ENCODE data around the gene NEXMIF.
"Not testable (repeated sequence)": the region's sequence is repeated elsewhere in the genome, so short reads cannot be mapped to it uniquely, and the experiment has no call there.

The NEXMIF gene

DNA sequence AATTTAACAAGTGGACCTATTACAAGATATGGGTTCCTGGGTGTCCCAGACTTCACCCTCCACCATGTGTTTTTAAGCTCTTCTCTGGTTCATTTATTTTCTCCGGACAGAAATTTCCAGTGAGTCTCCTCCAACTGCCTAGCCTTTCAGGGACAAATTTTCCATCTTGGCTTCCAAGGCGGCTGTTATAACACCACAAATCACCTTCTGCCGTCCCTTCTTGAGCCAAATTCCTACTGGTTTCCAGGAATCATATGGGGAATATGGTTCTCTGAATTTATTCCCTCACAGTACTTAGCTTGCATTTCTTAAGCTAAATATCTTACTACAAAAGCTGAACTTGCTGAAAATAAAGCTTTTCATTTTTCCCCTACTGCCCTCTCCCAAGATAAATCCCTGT lies 18.8 kb downstream of the NEXMIF start:
- Histone ChIP-seq H3K36me3 (no peaks in the 10 kb centered on the region), H4K20me1 (no peaks in the 10 kb centered on the region), H3K27me3 (peaks cover 84% of the 10 kb centered on the region), H3K9me3 (peaks cover 17% of the 10 kb centered on the region), H3K9ac (no peak overlapping the region), H3K27ac (no peak overlapping the region), H3K4me3 (no peak overlapping the region), H3K4me1 (no peaks in the 10 kb centered on the region), H3K4me2 (no peak overlapping the region)
- TF ChIP-seq Cebpa-rat (IDR thresholded peaks at IDR 0.05) = no peak

DNA sequence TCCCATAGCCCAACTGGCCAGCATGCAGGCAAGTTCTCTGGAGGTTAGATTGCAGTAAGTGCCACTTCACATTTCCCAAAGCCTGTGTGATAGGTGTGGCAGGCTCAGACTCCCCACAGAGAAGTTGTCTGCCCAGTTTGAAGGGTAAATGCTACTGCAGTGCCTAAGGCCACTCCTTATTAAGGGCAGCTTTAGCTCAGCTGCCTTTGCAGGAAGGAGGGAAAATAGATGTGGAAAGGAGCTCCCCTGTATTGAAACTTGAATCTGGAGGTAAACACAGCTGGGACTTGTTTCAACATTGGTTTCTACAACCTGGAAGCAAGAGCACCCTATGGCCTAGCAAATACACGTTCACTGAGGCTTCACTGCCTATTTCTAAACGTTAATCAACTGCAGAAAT lies 22.4 kb downstream of the NEXMIF start:
- Histone ChIP-seq H3K36me3 (no peaks in the 10 kb centered on the region), H3K9me3 (no peaks in the 10 kb centered on the region), H3K4me3 (no peak overlapping the region), H4K20me1 (no peaks in the 10 kb centered on the region), H3K9ac (no peak overlapping the region), H3K27ac (no peak overlapping the region), H3K27me3 (peaks cover 68% of the 10 kb centered on the region), H3K4me1 (no peaks in the 10 kb centered on the region), H3K4me2 (no peak overlapping the region)
- TF ChIP-seq Cebpa-rat (IDR thresholded peaks at IDR 0.05) = no peak

DNA sequence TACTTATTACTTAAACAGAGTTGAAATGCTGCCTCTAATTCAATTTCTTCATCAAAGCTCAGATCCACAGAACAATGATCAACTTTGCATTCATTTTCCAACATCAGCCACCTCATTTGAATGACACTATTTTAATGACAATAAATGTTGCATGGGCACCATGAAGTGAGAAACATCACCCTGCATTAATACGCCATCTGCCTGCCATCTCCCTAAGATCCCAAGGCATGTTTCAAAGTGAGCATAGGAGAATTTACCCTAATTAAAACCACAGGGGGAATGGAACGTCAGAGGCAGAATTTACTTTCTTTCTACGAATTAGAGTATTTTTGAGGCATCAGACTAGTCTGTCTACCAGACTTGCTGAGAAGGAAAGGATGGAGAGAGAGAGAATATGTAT lies 32.7 kb downstream of the NEXMIF start:
- Histone ChIP-seq H3K4me1 (no peaks in the 10 kb centered on the region), H3K27ac (no peak overlapping the region), H3K27me3 (peaks cover 80% of the 10 kb centered on the region), H3K36me3 (no peaks in the 10 kb centered on the region), H4K20me1 (no peaks in the 10 kb centered on the region), H3K9me3 (no peaks in the 10 kb centered on the region), H3K9ac (no peak overlapping the region), H3K4me2 (no peak overlapping the region), H3K4me3 (no peak overlapping the region)
- TF ChIP-seq Cebpa-rat (IDR thresholded peaks at IDR 0.05) = no peak

DNA sequence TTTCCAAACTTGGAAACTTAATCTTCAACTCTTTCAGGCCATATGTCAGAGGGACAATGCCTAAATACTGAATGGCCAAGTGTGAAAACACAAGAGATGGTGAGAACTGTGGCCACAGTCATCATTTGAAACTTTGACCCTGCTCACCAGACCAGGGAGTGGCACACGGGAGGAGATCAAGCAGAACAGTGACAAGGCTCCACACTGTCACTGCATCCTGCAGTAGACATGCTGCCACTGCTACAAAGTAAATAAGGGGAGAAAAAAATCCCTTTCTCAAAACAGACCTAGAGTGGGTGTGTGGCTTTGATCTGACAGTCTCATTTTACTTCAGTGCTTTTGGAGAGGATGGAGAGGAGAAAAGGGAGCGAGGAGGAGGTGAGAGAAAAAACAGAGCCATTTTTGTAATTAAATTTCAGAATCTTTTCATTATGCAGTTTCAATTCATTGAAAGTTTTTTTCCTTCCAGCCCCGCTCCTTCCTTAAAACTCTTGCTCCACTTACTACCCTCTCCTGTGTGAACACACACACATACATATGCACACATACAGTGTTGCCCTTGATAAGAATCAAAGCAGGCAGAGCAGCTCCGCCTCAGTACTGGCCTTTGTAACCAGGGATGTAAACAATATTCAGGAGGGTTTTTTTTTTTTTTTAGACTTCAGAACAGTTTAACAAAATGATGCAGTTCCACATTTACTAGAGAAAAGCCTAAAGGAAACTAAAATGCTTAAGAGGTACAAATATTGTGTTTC lies 34.4 kb downstream of the NEXMIF start:
- H3K9ac ChIP-seq = no peak overlapping the region
- H3K27ac ChIP-seq = no peak overlapping the region
- no peak overlapping the region for H3K4me3 ChIP-seq
- TF ChIP-seq Cebpa-rat (IDR thresholded peaks at IDR 0.05) = no peak
- H4K20me1 ChIP-seq = no peaks in the 10 kb centered on the region
- no peaks in the 10 kb centered on the region for H3K36me3 ChIP-seq
- no peak overlapping the region for H3K4me2 ChIP-seq
- H3K27me3 ChIP-seq = peaks cover 67% of the 10 kb centered on the region
- no peaks in the 10 kb centered on the region for H3K4me1 ChIP-seq
- no peaks in the 10 kb centered on the region for H3K9me3 ChIP-seq

DNA sequence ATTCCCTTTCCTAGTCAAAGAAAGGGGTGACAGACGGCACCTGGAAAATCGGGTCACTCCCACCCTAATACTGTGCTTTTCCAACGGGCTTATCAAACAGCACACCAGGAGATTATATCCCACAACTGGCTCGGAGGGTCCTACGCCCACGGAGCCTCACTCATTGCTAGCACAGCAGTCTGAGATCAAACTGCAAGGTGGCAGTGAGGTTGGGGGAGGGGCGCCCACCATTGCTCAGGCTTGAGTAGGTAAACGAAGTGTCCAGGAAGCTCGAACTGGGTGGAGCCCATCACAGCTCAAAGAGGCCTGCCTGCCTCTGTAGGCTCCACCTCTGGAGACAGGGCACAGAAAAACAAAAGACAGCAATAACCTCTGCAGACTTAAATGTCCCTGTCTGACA lies 42.9 kb downstream of the NEXMIF start:
- H3K36me3 ChIP-seq, H3K27me3 ChIP-seq, H3K4me2 ChIP-seq, H3K4me3 ChIP-seq, H3K4me1 ChIP-seq, H3K27ac ChIP-seq, H4K20me1 ChIP-seq, H3K9ac ChIP-seq: not testable (repeated sequence)
- H3K9me3 ChIP-seq = peaks cover 20% of the 10 kb centered on the region

DNA sequence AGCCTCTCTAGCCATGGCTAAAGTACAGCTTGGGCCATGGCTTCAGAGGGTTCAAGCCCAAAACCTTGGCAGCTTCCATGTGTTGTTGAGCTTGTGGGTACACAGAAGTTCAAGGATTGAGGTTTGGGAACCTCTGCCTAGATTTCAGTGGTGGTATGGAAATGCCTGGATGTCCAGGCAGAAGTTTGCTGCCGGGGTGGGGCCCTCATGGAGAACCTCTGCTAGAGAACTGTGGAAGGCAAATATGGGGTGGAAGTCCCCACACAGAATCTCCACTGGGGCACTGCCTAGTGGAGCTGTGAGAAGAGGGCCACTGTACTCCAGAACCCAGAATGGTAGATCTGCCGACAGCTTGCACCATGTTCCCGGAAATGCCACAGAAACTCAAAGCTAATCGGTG lies 59.5 kb downstream of the NEXMIF start:
- TF ChIP-seq Cebpa-rat (IDR thresholded peaks at IDR 0.05) = no peak
- Histone ChIP-seq H3K36me3 (no peaks in the 10 kb centered on the region), H3K27ac (no peak overlapping the region), H3K27me3 (no peaks in the 10 kb centered on the region), H3K9ac (no peak overlapping the region), H4K20me1 (no peaks in the 10 kb centered on the region), H3K4me2 (no peak overlapping the region), H3K9me3 (peaks cover 62% of the 10 kb centered on the region), H3K4me3 (peak overlapping the region; percentile 22; the same call in 1 of the 2 replicates), H3K4me1 (no peaks in the 10 kb centered on the region)

DNA sequence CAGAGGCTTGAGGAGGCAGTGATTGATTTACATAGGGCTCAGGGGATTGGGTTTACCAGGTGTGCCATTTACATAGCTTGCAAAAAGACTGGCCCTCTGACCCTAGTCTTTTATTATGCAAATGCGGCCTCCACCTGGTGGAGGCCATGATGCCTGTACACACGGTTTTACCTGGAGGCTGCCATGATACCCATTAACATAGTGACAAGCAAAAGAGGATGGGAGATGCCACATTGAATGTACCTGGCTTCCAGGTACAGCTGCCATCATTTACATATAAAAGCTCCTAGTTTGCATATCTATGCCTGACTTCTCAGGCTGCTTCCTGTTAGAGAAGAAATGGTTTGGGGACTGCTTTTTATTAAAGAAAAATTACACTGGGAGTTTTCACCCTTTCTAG lies 72.0 kb downstream of the NEXMIF start:
- no peaks in the 10 kb centered on the region for H3K36me3 ChIP-seq
- no peak overlapping the region for H3K27ac ChIP-seq
- TF ChIP-seq Cebpa-rat (IDR thresholded peaks at IDR 0.05) = no peak
- no peaks in the 10 kb centered on the region for H4K20me1 ChIP-seq
- H3K4me3 ChIP-seq = no peak overlapping the region
- H3K4me1 ChIP-seq = no peaks in the 10 kb centered on the region
- H3K4me2 ChIP-seq = no peak overlapping the region
- H3K9me3 ChIP-seq = peaks cover 81% of the 10 kb centered on the region
- H3K27me3 ChIP-seq = peaks cover 11% of the 10 kb centered on the region; the same call in 1 of the 2 replicates
- no peak overlapping the region for H3K9ac ChIP-seq

DNA sequence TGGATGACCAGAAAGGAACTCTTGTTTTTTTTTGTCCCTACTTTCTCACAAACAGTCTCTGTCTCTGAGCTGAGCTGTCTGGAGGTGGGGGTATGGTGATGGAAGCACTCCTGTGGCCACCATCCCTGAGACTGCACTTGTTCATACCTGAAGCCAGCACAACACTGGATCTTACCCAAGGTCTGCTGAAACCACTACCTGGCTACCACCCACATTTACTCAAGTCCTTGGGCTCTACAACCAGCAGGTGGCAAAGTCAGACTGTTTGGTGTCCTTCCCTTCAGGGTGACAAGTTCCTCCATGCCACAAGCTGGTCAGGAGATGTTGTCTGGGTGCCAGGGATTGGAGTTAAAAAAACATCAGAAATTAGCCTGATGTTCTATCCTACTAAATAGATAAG lies 89.7 kb downstream of the NEXMIF start:
- H3K36me3 ChIP-seq = no peaks in the 10 kb centered on the region
- H3K9ac ChIP-seq = no peak overlapping the region
- H3K27ac ChIP-seq = no peak overlapping the region
- H3K4me2 ChIP-seq = no peak overlapping the region
- no peak for TF ChIP-seq Cebpa-rat (IDR thresholded peaks at IDR 0.05)
- H4K20me1 ChIP-seq = 0 out of 2 replicates have a peak, but pooled peaks cover 7% of the 10 kb centered on the region
- peaks cover 40% of the 10 kb centered on the region for H3K27me3 ChIP-seq
- H3K9me3 ChIP-seq = no peaks in the 10 kb centered on the region
- no peak overlapping the region for H3K4me3 ChIP-seq
- no peaks in the 10 kb centered on the region for H3K4me1 ChIP-seq

DNA sequence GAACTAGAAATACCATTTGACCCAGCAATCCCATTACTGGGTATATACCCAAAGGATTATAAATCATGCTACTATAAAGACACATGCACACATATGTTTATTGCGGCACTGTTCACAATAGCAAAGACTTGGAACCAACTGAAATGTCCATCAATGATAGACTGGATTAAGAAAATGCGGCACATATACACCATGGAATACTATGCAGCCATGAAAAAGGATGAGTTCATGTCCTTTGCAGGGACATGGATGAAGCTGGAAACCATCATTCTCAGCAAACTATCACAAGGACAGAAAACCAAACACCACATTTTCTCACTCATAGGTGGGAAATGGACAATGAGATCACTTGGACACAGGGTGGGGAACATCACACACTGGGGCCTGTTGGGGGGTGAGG lies 105.5 kb downstream of the NEXMIF start:
- not testable (repeated sequence) for H3K9me3 ChIP-seq, H3K9ac ChIP-seq, H4K20me1 ChIP-seq, H3K4me2 ChIP-seq, H3K4me3 ChIP-seq, H3K4me1 ChIP-seq, H3K36me3 ChIP-seq, H3K27ac ChIP-seq
- H3K27me3 ChIP-seq = peaks cover 34% of the 10 kb centered on the region

DNA sequence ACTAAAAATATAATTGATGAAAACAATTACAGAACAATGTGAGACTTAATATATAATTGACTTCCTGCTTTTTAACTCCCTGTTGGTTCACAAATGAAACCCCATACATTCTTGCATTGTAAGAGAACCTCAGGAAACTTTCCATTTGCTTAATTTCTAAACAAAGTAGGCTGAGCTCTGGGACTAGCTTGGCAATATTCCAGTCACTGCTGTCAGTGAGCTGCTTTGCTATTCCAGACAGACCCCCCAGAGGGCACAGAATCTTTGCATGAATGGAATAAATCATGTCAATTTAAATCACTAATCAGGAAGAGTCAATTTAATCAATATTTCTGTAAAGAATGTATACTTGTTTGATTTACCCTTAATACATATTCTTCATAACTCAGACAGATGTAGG lies 110.6 kb downstream of the NEXMIF start:
- no peaks in the 10 kb centered on the region for H4K20me1 ChIP-seq
- H3K27me3 ChIP-seq = peaks cover 41% of the 10 kb centered on the region
- H3K9me3 ChIP-seq = no peaks in the 10 kb centered on the region
- H3K4me3 ChIP-seq = no peak overlapping the region
- TF ChIP-seq Cebpa-rat (IDR thresholded peaks at IDR 0.05) = no peak
- no peak overlapping the region for H3K9ac ChIP-seq
- no peak overlapping the region for H3K27ac ChIP-seq
- no peaks in the 10 kb centered on the region for H3K36me3 ChIP-seq
- H3K4me1 ChIP-seq = no peaks in the 10 kb centered on the region
- H3K4me2 ChIP-seq = no peak overlapping the region

DNA sequence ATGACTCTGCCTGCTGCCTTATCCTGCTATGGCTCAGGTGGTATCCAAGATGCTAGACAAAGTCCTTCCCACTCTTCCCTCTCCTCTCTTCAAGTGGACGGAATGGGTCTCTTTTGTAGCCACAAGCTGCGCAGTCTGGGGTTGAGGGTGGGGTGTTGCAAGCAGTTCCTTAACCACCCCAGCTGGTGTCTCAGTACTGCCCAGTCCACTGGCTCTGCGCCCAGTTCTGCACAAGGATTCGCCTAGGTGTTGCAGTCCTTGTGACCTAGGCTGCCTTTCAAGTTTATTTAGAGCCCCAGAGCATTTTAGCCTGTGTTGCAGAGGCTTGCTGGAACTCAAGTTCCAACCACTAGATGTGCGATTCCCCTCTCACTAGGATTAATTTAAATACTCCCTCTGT lies 120.7 kb downstream of the NEXMIF start:
- Histone ChIP-seq H3K9ac (no peak overlapping the region), H3K27ac (no peak overlapping the region)

More for the DNA sequence above, 120.7 kb downstream of the NEXMIF start:
- no peaks in the 10 kb centered on the region; the same call in 1 of the 2 replicates for H3K9me3 ChIP-seq
- H3K4me1 ChIP-seq = no peaks in the 10 kb centered on the region
- TF ChIP-seq Cebpa-rat (IDR thresholded peaks at IDR 0.05) = no peak
- H3K27me3 ChIP-seq = peaks cover 64% of the 10 kb centered on the region
- H3K4me2 ChIP-seq = no peak overlapping the region
- H3K36me3 ChIP-seq = no peaks in the 10 kb centered on the region
- H4K20me1 ChIP-seq = no peaks in the 10 kb centered on the region
- H3K4me3 ChIP-seq = no peak overlapping the region

All from BLaER1 (cell line).